ENCODE measurements around the gene CYP1B1.

- peak in 3 of 4 experiments; percentile 13 to 33 (median 23) for TF ChIP-seq CTCF (IDR thresholded peaks at IDR 0.05)
- TF ChIP-seq POLR2A (IDR thresholded peaks at IDR 0.05) = no peak
Observed at GRCh38 chr2:38037757-38038621, 38.0 kb downstream of the CYP1B1 start.

Data from prostate gland (tissue), 2 donors.